SK-N-SH (cell line): Measurements from ENCODE around the gene CXADR.

Experiments used
- CTCF ChIP-seq: fragments of 200-600 bp; sonication (generic); IDR thresholded peaks from 2 replicates; pipeline ENCODE4 v1.6.1; 2017; ENCODE audit warnings: antibody characterized with exemption, mild to moderate bottlenecking, moderate library complexity
- EZH2phosphoT487 ChIP-seq: fragments of 200-600 bp; sonication (generic); IDR thresholded peaks from 2 replicates; pipeline ENCODE4 v1.6.1; 2017; ENCODE audit warnings: low read depth, mixed run types, mild to moderate bottlenecking, antibody characterized with exemption, moderate library complexity, borderline replicate concordance
- FOSL2 ChIP-seq: IDR thresholded peaks from 2 replicates; pipeline ENCODE4 v1.4.0; 2012; ENCODE audit warnings: low read depth, mild to moderate bottlenecking, moderate library complexity, borderline replicate concordance
- GABPA ChIP-seq: IDR thresholded peaks from 2 replicates; pipeline ENCODE4 v1.4.0; 2012; ENCODE audit warnings: low read depth, mild to moderate bottlenecking
- MAX ChIP-seq: IDR thresholded peaks from 2 replicates; pipeline ENCODE4 v1.4.0; 2012; ENCODE audit warnings: low read depth
- PBX3 ChIP-seq: IDR thresholded peaks from 2 replicates; pipeline ENCODE4; 2012
- RAD21 ChIP-seq: IDR thresholded peaks from 2 replicates; pipeline ENCODE4 v1.6.1; 2012; ENCODE audit warnings: mild to moderate bottlenecking, low read length
- REST ChIP-seq: IDR thresholded peaks from 2 replicates; pipeline ENCODE4 v1.6.1; 2012; ENCODE audit warnings: mild to moderate bottlenecking, low read depth, low read length, moderate library complexity
- USF2 ChIP-seq: fragments of 150-350 bp; IDR thresholded peaks from 2 replicates; pipeline ENCODE4 v1.6.1; 2017; ENCODE audit warnings: antibody characterized with exemption, low read length, low read depth, borderline replicate concordance
- YY1 ChIP-seq: IDR thresholded peaks from 2 replicates; pipeline ENCODE4 v1.4.0; 2012; ENCODE audit warnings: low read depth, mild to moderate bottlenecking

- TF ChIP-seq PBX3 = no peak
- TF ChIP-seq USF2 = no peak
- TF ChIP-seq YY1 = no peak
- no peak for TF ChIP-seq CTCF
- no peak for TF ChIP-seq REST
- TF ChIP-seq EZH2phosphoT487 = no peak
- TF ChIP-seq RAD21 = no peak
- no peak for TF ChIP-seq FOSL2
- no peak for TF ChIP-seq GABPA
- TF ChIP-seq MAX = no peak
These were observed 84.8 kb downstream of the CXADR start for GRCh38 chr21:17597680-17598079.
